IMR-90 (cell line): ENCODE results near the gene MEF2D. TPM values are rescaled to one million over a fixed set of nuclear protein-coding genes. Genes with fewer than 3 reads are reported as not detected.

Experiments
- ATAC-seq: fragments of 200-7000 bp; cut with Tn5 transposase; 2 replicates; pipeline ENCODE4 v1.9.1; 2020; ENCODE audit warnings: low read depth, mild to moderate bottlenecking, moderate library complexity
- BruUV-seq: library from RNA; stranded (reverse); fragments of 400-500 nt; replicated peaks from 2 replicates; lab custom pipeline; 2021; lab: Mats Ljungman, UMichigan
- CTCF ChIA-PET: fragments of 300-600 bp; formaldehyde crosslinking; extraction: SDS; loops from one replicate; lab custom pipeline; 2021; ENCODE audit warnings: antibody characterized with exemption; lab: Yijun Ruan, JAX
- POLR2A ChIA-PET: fragments of 300-600 bp; sonication (Branson Sonifier 250); formaldehyde crosslinking; loops from one replicate; lab custom pipeline; 2022; ENCODE audit warnings: antibody characterized with exemption; ENCODE audit not compliant: unreplicated experiment; lab: Charles Lee
- DNase-seq: peaks from one replicate; pipeline ENCODE4 v3.0.0; 2013
- H2AFZ ChIP-seq: replicated peaks from 2 replicates; pipeline ENCODE3; 2013; ENCODE audit warnings: low read length, mild to moderate bottlenecking; ENCODE audit not compliant: poor library complexity
- H2AK5ac ChIP-seq: 2 replicates; pipeline ENCODE4 v1.6.1; 2013; ENCODE audit warnings: low read depth, low read length, inconsistent platforms
- H2AK9ac ChIP-seq: replicated peaks from 2 replicates; pipeline ENCODE3; 2013; ENCODE audit warnings: mild to moderate bottlenecking, low read depth, low read length, moderate library complexity; ENCODE audit not compliant: poor library complexity
- H2BK120ac ChIP-seq: 2 replicates; pipeline ENCODE4 v1.6.1; 2013; ENCODE audit warnings: low read depth, low read length, inconsistent platforms
- H2BK15ac ChIP-seq: 3 replicates; pipeline ENCODE4 v1.6.1; 2013; ENCODE audit warnings: low read depth, low read length, inconsistent platforms
- H2BK20ac ChIP-seq: 2 replicates; pipeline ENCODE4 v1.6.1; 2013; ENCODE audit warnings: low read depth, mild to moderate bottlenecking, inconsistent platforms, low read length, moderate library complexity
- H2BK5ac ChIP-seq: 2 replicates; pipeline ENCODE4 v1.6.1; 2013; ENCODE audit warnings: mild to moderate bottlenecking, low read depth, low read length, inconsistent platforms; ENCODE audit not compliant: poor library complexity, severe bottlenecking
- H3K14ac ChIP-seq: replicated peaks from 2 replicates; pipeline ENCODE4 v1.6.1; 2013; ENCODE audit warnings: low read depth, low read length, inconsistent platforms
- H3K18ac ChIP-seq: 2 replicates; pipeline ENCODE4 v1.6.1; 2013; ENCODE audit warnings: low read depth, low read length, control low read depth
- H3K23ac ChIP-seq: 2 replicates; pipeline ENCODE4 v1.6.1; 2013; ENCODE audit warnings: low read depth, low read length, inconsistent platforms
- H3K27ac ChIP-seq: 2 replicates; pipeline ENCODE4 v1.5.1; 2013; ENCODE audit warnings: mild to moderate bottlenecking, control low read depth, low read length; ENCODE audit not compliant: insufficient read depth
- H3K27me3 ChIP-seq: 2 replicates; pipeline ENCODE4 v1.6.1; 2013; ENCODE audit warnings: low read length; ENCODE audit not compliant: control insufficient read depth, insufficient read depth
- H3K36me3 ChIP-seq: 2 replicates; pipeline ENCODE4 v1.6.1; 2013; ENCODE audit warnings: low read length, mixed read lengths; ENCODE audit not compliant: control insufficient read depth, insufficient read depth
- H3K4ac ChIP-seq: 2 replicates; pipeline ENCODE4 v1.6.1; 2013; ENCODE audit warnings: low read depth, low read length, inconsistent platforms
- H3K4me1 ChIP-seq: 2 replicates; pipeline ENCODE4 v1.6.1; 2013; ENCODE audit warnings: low read length, mixed read lengths; ENCODE audit not compliant: control insufficient read depth, insufficient read depth
- H3K4me2 ChIP-seq: 2 replicates; pipeline ENCODE4 v1.6.1; 2013; ENCODE audit warnings: low read depth, mild to moderate bottlenecking, control low read depth, low read length, moderate library complexity
- H3K4me3 ChIP-seq: 2 replicates; pipeline ENCODE4 v1.5.1; 2013; ENCODE audit warnings: low read depth, mild to moderate bottlenecking, control low read depth, low read length, moderate library complexity; ENCODE audit not compliant: insufficient read depth
- H3K56ac ChIP-seq: 2 replicates; pipeline ENCODE4 v1.6.1; 2013; ENCODE audit warnings: low read length, inconsistent platforms; ENCODE audit not compliant: insufficient read depth; ENCODE audit errors: extremely low read depth
- H3K79me1 ChIP-seq, 2 experiments: 2 replicates each; pipeline ENCODE4 v1.6.1; 2013; ENCODE audit warnings: low read length in 2 of 2, inconsistent platforms in 1 of 2, low read depth in 1 of 2
- H3K9ac ChIP-seq: 2 replicates; pipeline ENCODE4 v1.6.1; 2013; ENCODE audit warnings: low read depth, low read length, control low read depth
- H3K9me1 ChIP-seq: 2 replicates; pipeline ENCODE4 v1.6.1; 2013; ENCODE audit warnings: low read length, inconsistent platforms; ENCODE audit not compliant: insufficient read depth
- H3K9me3 ChIP-seq: 2 replicates; pipeline ENCODE4 v1.6.1; 2013; ENCODE audit warnings: low read length; ENCODE audit not compliant: control insufficient read depth, insufficient read depth
- H4K20me1 ChIP-seq: 2 replicates; pipeline ENCODE4 v1.6.1; 2013; ENCODE audit warnings: low read length, inconsistent platforms; ENCODE audit not compliant: insufficient read depth
- H4K5ac ChIP-seq: 2 replicates; pipeline ENCODE4 v1.6.1; 2013; ENCODE audit warnings: mild to moderate bottlenecking, low read depth, low read length, control low read depth
- H4K8ac ChIP-seq, 2 experiments: 2 replicates each; pipeline ENCODE4 v1.6.1; 2013; ENCODE audit warnings: low read depth in 2 of 2, low read length in 2 of 2, control low read depth in 1 of 2, inconsistent platforms in 1 of 2
- H4K91ac ChIP-seq: 2 replicates; pipeline ENCODE4 v1.6.1; 2013; ENCODE audit warnings: low read depth, low read length, inconsistent platforms; ENCODE audit not compliant: insufficient read depth
- CTCF ChIP-seq: conservative IDR thresholded peaks from 2 replicates; pipeline ENCODE4 v1.5.1; 2012; ENCODE audit warnings: mild to moderate bottlenecking, low read depth, low read length, improper control_type of control experiment
- FOS ChIP-seq: fragments of 150-350 bp; IDR thresholded peaks from 2 replicates; pipeline ENCODE4 v1.6.1; 2016; ENCODE audit warnings: low read depth, low read length
- RAD21 ChIP-seq: IDR thresholded peaks from 2 replicates; pipeline ENCODE4 v1.6.1; 2012; ENCODE audit warnings: low read length, improper control_type of control experiment
- WGBS, 2 experiments: methylation state at CpG; one replicate each; pipeline versions ENCODE4 v1.1.5 to v1.1.7; 2013; ENCODE audit warnings: missing lambda C conversion rate in 2 of 2; ENCODE audit not compliant: insufficient read length in 1 of 2; ENCODE audit errors: extremely low coverage in 2 of 2; 5-methylcytosine and 5-hydroxymethylcytosine counted together
- dilution Hi-C: fragments of 300-500 bp; cut with HindIII; formaldehyde crosslinking; loops from one replicate; pipeline ENCODE4 v1.14.3; 2018; ENCODE audit warnings: low sequenced_read_pairs; ENCODE audit not compliant: unreplicated experiment
- in situ Hi-C: fragments of 300-500 bp; cut with MboI; formaldehyde crosslinking; loops from 3 replicates; pipeline ENCODE4 v1.14.3; 2019; ENCODE audit warnings: low sequenced_read_pairs, inconsistent platforms, mixed read lengths
- intact Hi-C: fragments of 100-400 bp; cut with micrococcal nuclease; formaldehyde crosslinking; loops from 2 replicates; pipeline ENCODE4 v1.10.0; 2022
- polyA plus RNA-seq, 3 experiments: library from polyadenylated mRNA; depleted of rRNA; stranded (reverse); fragments of >200 nt; gene quantifications; 2 replicates each; pipeline ENCODE4 v1.2.3, GENCODE V29; 2012; ENCODE audit warnings: low replicate concordance in 1 of 3
- total RNA-seq: library from RNA; depleted of rRNA; stranded (reverse); fragments of >200 nt; gene quantifications from 2 replicates; pipeline ENCODE4 v1.2.3, GENCODE V29; 2012

Gene MEF2D
- total and polyA plus RNA-seq, 2 of the 4 experiments (the other 2 are of a cell fraction), result 2.9 to 20.0 TPM

DNA sequence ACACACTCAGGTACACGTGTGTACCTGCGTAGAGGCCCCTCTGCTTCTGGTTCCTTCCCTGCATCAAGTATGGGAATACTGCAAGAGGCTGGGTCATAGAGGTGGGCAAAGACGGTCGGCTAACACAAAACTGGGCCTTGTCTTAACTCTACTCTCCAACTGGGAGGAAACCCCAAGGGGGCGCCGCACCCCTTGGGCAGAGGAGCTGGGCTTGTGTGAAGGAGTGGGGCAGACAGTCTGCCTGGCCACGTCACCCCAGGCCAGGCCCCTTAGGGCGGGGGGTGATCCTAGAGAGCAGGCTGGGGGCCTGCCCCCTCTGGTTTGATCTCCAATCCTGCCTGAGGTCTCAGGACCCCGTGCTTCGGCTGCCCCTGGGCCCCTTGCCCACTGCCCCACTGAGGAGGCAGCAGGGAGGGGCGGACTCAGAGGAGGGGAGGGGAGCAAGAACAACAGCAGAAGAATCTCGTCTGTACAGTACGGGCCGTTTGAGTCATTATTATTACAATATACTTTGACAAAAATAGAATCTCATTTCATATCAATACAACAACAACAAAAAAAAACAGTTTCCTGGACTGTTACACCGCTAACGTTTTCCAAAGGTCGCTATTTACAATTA lies 34.7 kb downstream of the MEF2D start:
- TF ChIP-seq FOS (no peak), RAD21 (peak; percentile 24; the same call in 1 of the 2 replicates), CTCF (0 out of 2 replicates have a peak, but pooled peaks have one; percentile 27)
- Histone ChIP-seq H4K20me1 (peaks cover 28% of the 10 kb centered on the region), H3K9me3 (no peaks in the 10 kb centered on the region), H2AK9ac (peak overlapping the region; percentile 75), H4K91ac (no peak overlapping the region), H3K14ac (0 out of 2 replicates have a peak overlapping the region, but pooled peaks have one; percentile 35), H3K27me3 (no peaks in the 10 kb centered on the region), H3K4ac (no peak overlapping the region), H3K4me3 (no peak overlapping the region), H2BK20ac (0 out of 2 replicates have a peak overlapping the region, but pooled peaks have one; percentile 22), H2AK5ac (0 out of 2 replicates have a peak overlapping the region, but pooled peaks have one; percentile 4), H3K27ac (no peak overlapping the region), H3K9ac (no peak overlapping the region), H2AFZ (peak overlapping the region; percentile 16), H3K23ac (no peak overlapping the region), H2BK5ac (no peak overlapping the region), H2BK120ac (no peak overlapping the region), H3K79me1 (peaks cover 19 to 56% of the 10 kb centered on the region in 2 experiments), H3K56ac (no peak overlapping the region), H2BK15ac (no peak overlapping the region), H4K8ac (no peak overlapping the region), H4K5ac (no peak overlapping the region), H3K18ac (no peak overlapping the region), H3K4me2 (no peak overlapping the region), H3K36me3 (peaks cover 55% of the 10 kb centered on the region), H3K4me1 (peaks cover 10% of the 10 kb centered on the region), H3K9me1 (peaks cover 28% of the 10 kb centered on the region)
- ATAC-seq (peak; percentile 12; the same call in 1 of the 2 replicates), DNase-seq (no peak)
- no CpG with 5 or more reads among the region's 17 CpGs for WGBS, 2 experiments
- POLR2A ChIA-PET, result no interaction called here
- CTCF ChIA-PET, result no interaction called here
- intact Hi-C loops (no loop called here), in situ Hi-C loops (no loop called here), dilution Hi-C loops (no loop called here)
- no TSS peak for BruUV-seq
